SKM-1 (cell line): ENCODE data around the gene TMEM151B.

ENCODE experiments used
- DNase-seq: peaks from one replicate; lab custom pipeline; 2025; ENCODE audit not compliant: unreplicated experiment; lab: John Stamatoyannopoulos, UW

Gene TMEM151B

GRCh38 chr6:44232676-44233566 lies 37.3 kb upstream of the TMEM151B start:
- DNase-seq = no peak

- DNase-seq = no peak
Measured at GRCh38 chr6:44233567-44234100, 36.6 kb upstream of the TMEM151B start.

- no peak for DNase-seq
Measured at GRCh38 chr6:44234101-44235025, 35.9 kb upstream of the TMEM151B start.

- no peak for DNase-seq
Measured at GRCh38 chr6:44235269-44235668, 35.0 kb upstream of the TMEM151B start.

- DNase-seq = no peak
Measured at GRCh38 chr6:44235891-44236516, 34.2 kb upstream of the TMEM151B start.

- peak; percentile 45 for DNase-seq
Measured at GRCh38 chr6:44237021-44237812, 33.0 kb upstream of the TMEM151B start.

GRCh38 chr6:44237813-44238433 lies 32.3 kb upstream of the TMEM151B start:
- DNase-seq = peak; percentile 22

GRCh38 chr6:44238687-44239350 lies 31.4 kb upstream of the TMEM151B start:
- no peak for DNase-seq

GRCh38 chr6:44243345-44243744 lies 26.9 kb upstream of the TMEM151B start:
- no peak for DNase-seq

- DNase-seq = no peak
Measured at GRCh38 chr6:44245391-44245911, 24.8 kb upstream of the TMEM151B start.

GRCh38 chr6:44245912-44246662 lies 24.2 kb upstream of the TMEM151B start:
- DNase-seq = no peak

- peak; percentile 97 for DNase-seq
Measured at GRCh38 chr6:44246663-44247337, 23.4 kb upstream of the TMEM151B start, which contains the start of gene HSP90AB1. Gene HSP90AB1 (plus strand): TSS chr6:44247101. CDS start chr6:44248630, 1,529 bp downstream.

GRCh38 chr6:44247338-44248302 lies 22.6 kb upstream of the TMEM151B start:
- no peak for DNase-seq

GRCh38 chr6:44248579-44248978 lies 21.7 kb upstream of the TMEM151B start:
- DNase-seq = no peak

GRCh38 chr6:44249082-44249748 lies 21.0 kb upstream of the TMEM151B start:
- DNase-seq = no peak
